Islet of Langerhans (tissue), 1 donor: ENCODE data around the gene C10orf71.

ENCODE experiments used
- FAIRE-seq: peaks from one replicate; lab custom pipeline; 2011; peaks lifted over from hg19 to GRCh38; lab: Jason Lieb, UNC

Gene C10orf71

GRCh38 chr10:49334964-49335363 is 36.0 kb downstream of the C10orf71 start:
- FAIRE-seq = no peak

GRCh38 chr10:49335364-49335972 is 36.5 kb downstream of the C10orf71 start:
- no peak for FAIRE-seq

- FAIRE-seq = no peak
These were observed 39.6 kb downstream of the C10orf71 start for GRCh38 chr10:49338604-49339003.

GRCh38 chr10:49344840-49345239 is 45.9 kb downstream of the C10orf71 start:
- no peak for FAIRE-seq

GRCh38 chr10:49347342-49347741 is 48.4 kb downstream of the C10orf71 start:
- no peak for FAIRE-seq

GRCh38 chr10:49347827-49348226 is 48.9 kb downstream of the C10orf71 start:
- no peak for FAIRE-seq

GRCh38 chr10:49348593-49348992 is 49.6 kb downstream of the C10orf71 start:
- no peak for FAIRE-seq

- no peak for FAIRE-seq
These were observed 50.4 kb downstream of the C10orf71 start for GRCh38 chr10:49349390-49349789.

- FAIRE-seq = no peak
These were observed 51.2 kb downstream of the C10orf71 start for GRCh38 chr10:49350138-49350537.

- FAIRE-seq = no peak
These were observed 52.0 kb downstream of the C10orf71 start for GRCh38 chr10:49350846-49351532.

GRCh38 chr10:49351669-49352068 is 52.7 kb downstream of the C10orf71 start:
- no peak for FAIRE-seq

- no peak for FAIRE-seq
These were observed 53.4 kb downstream of the C10orf71 start for GRCh38 chr10:49352323-49352722.

GRCh38 chr10:49353026-49353894 is 54.3 kb downstream of the C10orf71 start:
- FAIRE-seq = no peak

GRCh38 chr10:49353895-49354566 is 55.1 kb downstream of the C10orf71 start:
- no peak for FAIRE-seq

- no peak for FAIRE-seq
These were observed 55.6 kb downstream of the C10orf71 start for GRCh38 chr10:49354593-49354992.

GRCh38 chr10:49355221-49355620 is 56.3 kb downstream of the C10orf71 start:
- no peak for FAIRE-seq

GRCh38 chr10:49356181-49356580 is 57.2 kb downstream of the C10orf71 start:
- FAIRE-seq = no peak

- no peak for FAIRE-seq
These were observed 58.0 kb downstream of the C10orf71 start for GRCh38 chr10:49356944-49357343.

GRCh38 chr10:49357910-49358309 is 58.9 kb downstream of the C10orf71 start:
- FAIRE-seq = no peak

- FAIRE-seq = no peak
These were observed 60.6 kb downstream of the C10orf71 start for GRCh38 chr10:49359349-49360270.
